Activated CD4-positive, alpha-beta T cell treated with anti-CD3 and anti-CD28 coated beads, Interleukin-2, amount 50 U/mL, for 1 hour (primary cell): Measurements from ENCODE around the gene SMARCD2.
"Not testable (repeated sequence)": the region's sequence is repeated elsewhere in the genome, so short reads cannot be mapped to it uniquely, and the experiment has no call there.

Experiments used
- DNase-seq: peaks from one replicate; pipeline ENCODE4 v3.0.0-alpha.2; 2020

Gene SMARCD2

GRCh38 chr17:63796375-63796774, 46.1 kb downstream of the SMARCD2 start:
- not testable (repeated sequence) for DNase-seq

GRCh38 chr17:63792055-63792729, 50.3 kb downstream of the SMARCD2 start:
- DNase-seq: no peak

GRCh38 chr17:63790057-63790456, 52.4 kb downstream of the SMARCD2 start:
- no peak for DNase-seq

GRCh38 chr17:63786971-63787711, 55.3 kb downstream of the SMARCD2 start:
- DNase-seq: no peak

GRCh38 chr17:63786117-63786516, 56.4 kb downstream of the SMARCD2 start:
- DNase-seq: no peak

- DNase-seq: no peak
Measured at GRCh38 chr17:63785556-63785955, 56.9 kb downstream of the SMARCD2 start.

- DNase-seq: no peak
Measured at GRCh38 chr17:63783522-63783921, 59.0 kb downstream of the SMARCD2 start.
